Activated B cell treated with CpG ODN at 0.5 μM for 24 hours (primary cell): ENCODE data around the gene PHACTR1. TPM values are rescaled to one million over a fixed set of nuclear protein-coding genes. Genes with fewer than 3 reads are reported as not detected.

Experiments used
- ATAC-seq: fragments of 200-7000 bp; cut with Tn5 transposase; one replicate; pipeline ENCODE4 v1.10.0; 2021; ENCODE audit warnings: low read depth, mild to moderate bottlenecking, moderate library complexity
- CTCF ChIA-PET: fragments of 350-600 bp; sonication (Branson Sonifier 250); formaldehyde crosslinking; loops from one replicate; lab custom pipeline; 2021; ENCODE audit warnings: antibody characterized with exemption; lab: Charles Lee
- POLR2A ChIA-PET: fragments of 350-600 bp; sonication (Branson Sonifier 250); formaldehyde crosslinking; loops from one replicate; lab custom pipeline; 2021; ENCODE audit warnings: antibody characterized with exemption; lab: Charles Lee
- DNase-seq: peaks from one replicate; pipeline ENCODE4 v3.0.0; 2022
- H3K27ac Mint-ChIP-seq: one replicate; pipeline ENCODE4 v1.8.0; 2020; ENCODE audit warnings: mixed read lengths
- H3K27me3 Mint-ChIP-seq: one replicate; pipeline ENCODE4 v1.8.0; 2021; ENCODE audit warnings: mixed read lengths
- H3K36me3 Mint-ChIP-seq: one replicate; pipeline ENCODE4 v1.8.0; 2021; ENCODE audit warnings: low read depth, mixed read lengths
- H3K4me1 Mint-ChIP-seq: one replicate; pipeline ENCODE4 v1.8.0; 2021; ENCODE audit warnings: mixed read lengths
- H3K4me3 Mint-ChIP-seq: one replicate; pipeline ENCODE4 v1.8.0; 2020; ENCODE audit warnings: mild to moderate bottlenecking, mixed read lengths
- H3K9me3 Mint-ChIP-seq: one replicate; pipeline ENCODE4 v1.8.0; 2020; ENCODE audit warnings: mixed read lengths
- CTCF ChIP-seq: fragments of 200-600 bp; IDR thresholded peaks from one replicate; pipeline ENCODE4 v1.8.0; 2022; ENCODE audit warnings: antibody characterized with exemption, mild to moderate bottlenecking
- intact Hi-C: fragments of 100-400 bp; cut with micrococcal nuclease; formaldehyde crosslinking; loops from one replicate; pipeline ENCODE4 v1.15.1; 2024
- total RNA-seq: library from RNA; stranded (reverse); gene quantifications from 2 replicates; pipeline ENCODE4 v1.2.3, GENCODE V29; 2022

The PHACTR1 gene
- total RNA-seq, 1 donor from 2014 or later: 115 TPM

GRCh38 chr6:12898603-12899002, 182.0 kb downstream of the PHACTR1 start:
- intact Hi-C loops: no loop called here
- H3K9me3 Mint-ChIP-seq: no peaks in the 10 kb centered on the region
- DNase-seq (no peak), ATAC-seq (peak; percentile 21)
- no peak for TF ChIP-seq CTCF
- H3K36me3 Mint-ChIP-seq: no peaks in the 10 kb centered on the region
- ChIA-PET POLR2A (no interaction called here), CTCF (interaction anchor here (0.7 to 1.2 kb wide), 2 partner anchors 16 to 18 kb away, joined by 3 read pairs; no protein-coding TSS in a partner anchor)
- peaks cover 2% of the 10 kb centered on the region for H3K4me1 Mint-ChIP-seq
- no peak overlapping the region for H3K4me3 Mint-ChIP-seq
- peaks cover 26% of the 10 kb centered on the region for H3K27me3 Mint-ChIP-seq
- no peak overlapping the region for H3K27ac Mint-ChIP-seq

- no peaks in the 10 kb centered on the region for H3K4me1 Mint-ChIP-seq
- ATAC-seq (no peak), DNase-seq (no peak)
- no peaks in the 10 kb centered on the region for H3K36me3 Mint-ChIP-seq
- H3K4me3 Mint-ChIP-seq: no peak overlapping the region
- intact Hi-C loops: no loop called here
- TF ChIP-seq CTCF: no peak
- H3K27ac Mint-ChIP-seq: no peak overlapping the region
- ChIA-PET POLR2A (no interaction called here), CTCF (interaction anchor here (0.7 to 1.2 kb wide), 2 partner anchors 17 to 19 kb away, joined by 3 read pairs; no protein-coding TSS in a partner anchor)
- no peaks in the 10 kb centered on the region for H3K9me3 Mint-ChIP-seq
- peaks cover 26% of the 10 kb centered on the region for H3K27me3 Mint-ChIP-seq
These were observed 182.7 kb downstream of the PHACTR1 start for GRCh38 chr6:12899046-12899833.

GRCh38 chr6:12903246-12903645, 186.7 kb downstream of the PHACTR1 start:
- Mint-ChIP-seq H3K9me3 (no peaks in the 10 kb centered on the region), H3K27me3 (peaks cover 14% of the 10 kb centered on the region), H3K4me1 (no peaks in the 10 kb centered on the region), H3K27ac (no peak overlapping the region), H3K4me3 (no peak overlapping the region), H3K36me3 (no peaks in the 10 kb centered on the region)
- DNase-seq (no peak), ATAC-seq (no peak)
- TF ChIP-seq CTCF: no peak
- CTCF ChIA-PET: interaction anchor here (0.9 kb wide), 1 partner anchor 10 kb away, joined by 4 read pairs; no protein-coding TSS in a partner anchor
- POLR2A ChIA-PET: interaction anchor here (0.7 kb wide), 1 partner anchor 425 kb away, joined by 4 read pairs; the partner anchor contains the start of gene TBC1D7
- intact Hi-C loops: no loop called here

GRCh38 chr6:12909833-12910232, 193.3 kb downstream of the PHACTR1 start:
- ChIA-PET POLR2A (no interaction called here), CTCF (interaction anchor here (2.9 kb wide), 1 partner anchor 422 kb away, joined by 76 read pairs; the partner anchor contains the start of gene TBC1D7)
- no peaks in the 10 kb centered on the region for H3K36me3 Mint-ChIP-seq
- H3K27ac Mint-ChIP-seq: no peak overlapping the region
- H3K27me3 Mint-ChIP-seq: no peaks in the 10 kb centered on the region
- no peaks in the 10 kb centered on the region for H3K4me1 Mint-ChIP-seq
- no peak overlapping the region for H3K4me3 Mint-ChIP-seq
- H3K9me3 Mint-ChIP-seq: no peaks in the 10 kb centered on the region
- DNase-seq (no peak), ATAC-seq (no peak)
- intact Hi-C loops: loop anchor here (2.0 to 5.0 kb wide), 3 partner anchors 285 to 702 kb away; no protein-coding TSS in a partner anchor
- no peak for TF ChIP-seq CTCF

GRCh38 chr6:12911427-12911826, 194.9 kb downstream of the PHACTR1 start:
- Mint-ChIP-seq H3K4me1 (peaks cover 5% of the 10 kb centered on the region), H3K36me3 (no peaks in the 10 kb centered on the region), H3K4me3 (no peak overlapping the region), H3K9me3 (no peaks in the 10 kb centered on the region), H3K27ac (no peak overlapping the region), H3K27me3 (no peaks in the 10 kb centered on the region)
- no peak for TF ChIP-seq CTCF
- no peak for DNase-seq
- ChIA-PET POLR2A (interaction anchor here (1.0 to 1.1 kb wide), 2 partner anchors 367 to 417 kb away, joined by 3 to 6 read pairs; partner anchors contain the start of gene TBC1D7), CTCF (interaction anchor here (0.8 to 2.9 kb wide), 8 partner anchors 16 to 472 kb away, joined by 3 to 76 read pairs (median 4); partner anchors contain the start of gene TBC1D7)
- ATAC-seq: no peak
- intact Hi-C loops: loop anchor here (1.0 to 5.0 kb wide), 6 partner anchors 283 to 701 kb away; partner anchors contain the start of gene TBC1D7
